GM12891 (cell line): Measurements from ENCODE around the gene PFKFB2.

Experiments
- POLR2A ChIP-seq: IDR thresholded peaks from 2 replicates; pipeline ENCODE4 v1.6.1; 2011; ENCODE audit warnings: low read depth, low read length, control low read depth
- POLR2AphosphoS5 ChIP-seq: IDR thresholded peaks from 2 replicates; pipeline ENCODE4 v1.6.1; 2011; ENCODE audit warnings: low read depth, low read length, control low read depth
- POU2F2 ChIP-seq: IDR thresholded peaks from 2 replicates; pipeline ENCODE4 v1.6.1; 2011; ENCODE audit warnings: low read depth, mild to moderate bottlenecking, control low read depth, low read length, moderate library complexity
- SPI1 ChIP-seq: IDR thresholded peaks from 2 replicates; pipeline ENCODE4 v1.6.1; 2011; ENCODE audit warnings: low read depth, low read length, control low read depth
- TAF1 ChIP-seq: IDR thresholded peaks from 2 replicates; pipeline ENCODE4 v1.6.1; 2011; ENCODE audit warnings: low read depth, low read length, control low read depth

DNA sequence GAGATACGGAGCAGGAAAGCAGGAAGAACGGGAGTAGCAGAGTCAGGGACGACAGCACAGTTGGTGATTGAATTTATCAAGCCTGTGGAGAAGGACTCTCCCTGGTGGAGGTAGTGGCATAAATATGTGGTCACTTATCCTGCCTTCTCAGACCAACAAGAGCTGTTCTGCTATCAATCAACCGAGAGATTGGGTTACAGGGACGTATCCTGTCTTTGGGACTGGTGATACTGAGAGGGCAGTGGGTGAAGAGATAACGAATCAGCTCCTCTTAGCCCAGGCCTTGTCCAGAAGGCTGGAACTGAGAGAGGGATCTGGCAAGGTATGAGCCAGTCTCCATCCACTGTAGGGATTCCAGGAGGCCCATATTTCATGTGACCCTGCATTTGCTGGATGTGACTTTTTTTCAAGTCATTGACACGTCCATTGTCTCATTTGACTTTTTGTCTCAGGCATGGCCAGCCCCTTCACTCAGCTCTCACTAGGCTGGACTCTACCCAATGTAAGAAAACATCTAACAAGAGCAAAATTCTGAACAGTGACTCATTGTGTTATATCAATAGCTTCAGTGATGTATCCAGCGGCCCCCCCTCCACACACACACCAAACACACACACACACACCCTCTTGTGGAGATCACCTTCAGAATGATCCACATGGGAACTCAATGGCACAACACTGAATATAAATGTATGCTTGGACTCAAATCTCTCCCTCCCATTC, 31.8 kb upstream of the PFKFB2 start:
- TF ChIP-seq POLR2AphosphoS5 = no peak
- TF ChIP-seq TAF1 = no peak
- TF ChIP-seq POLR2A = no peak
- TF ChIP-seq POU2F2 = no peak
- no peak for TF ChIP-seq SPI1
